WI38 (cell line): ENCODE measurements around the gene MVB12B.

ENCODE experiments used
- H3K4me3 ChIP-seq: 2 replicates; pipeline ENCODE4 v1.5.1; 2011; ENCODE audit warnings: low read depth, mild to moderate bottlenecking, control low read depth, low read length
- CTCF ChIP-seq: IDR thresholded peaks from 2 replicates; pipeline ENCODE4 v1.5.1; 2012; ENCODE audit warnings: low read depth, mild to moderate bottlenecking, control low read depth, low read length

The MVB12B gene

GRCh38 chr9:126403397-126403796, 76.8 kb downstream of the MVB12B start:
- H3K4me3 ChIP-seq = no peak overlapping the region
- no peak for TF ChIP-seq CTCF

DNA sequence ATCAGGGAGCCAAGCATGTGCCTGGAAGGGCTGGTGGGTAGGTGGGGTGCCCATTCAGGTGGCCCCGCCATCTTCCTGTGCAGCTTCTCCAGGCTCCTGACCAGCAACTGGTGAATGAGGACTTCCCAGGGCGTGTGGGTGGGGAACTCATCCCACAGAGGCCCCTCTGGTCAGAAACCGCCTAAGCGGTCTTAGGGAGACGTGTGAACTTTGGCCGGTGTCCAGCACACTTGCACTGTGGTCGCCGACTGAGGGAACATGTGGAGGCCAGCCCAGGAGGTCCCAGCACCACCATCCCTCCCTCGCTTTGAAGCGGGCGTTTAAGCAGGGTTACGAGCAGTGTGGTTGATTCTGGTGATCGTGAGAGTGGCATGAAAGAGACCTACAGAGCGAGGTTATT, 77.8 kb downstream of the MVB12B start:
- TF ChIP-seq CTCF = no peak
- no peak overlapping the region for H3K4me3 ChIP-seq

DNA sequence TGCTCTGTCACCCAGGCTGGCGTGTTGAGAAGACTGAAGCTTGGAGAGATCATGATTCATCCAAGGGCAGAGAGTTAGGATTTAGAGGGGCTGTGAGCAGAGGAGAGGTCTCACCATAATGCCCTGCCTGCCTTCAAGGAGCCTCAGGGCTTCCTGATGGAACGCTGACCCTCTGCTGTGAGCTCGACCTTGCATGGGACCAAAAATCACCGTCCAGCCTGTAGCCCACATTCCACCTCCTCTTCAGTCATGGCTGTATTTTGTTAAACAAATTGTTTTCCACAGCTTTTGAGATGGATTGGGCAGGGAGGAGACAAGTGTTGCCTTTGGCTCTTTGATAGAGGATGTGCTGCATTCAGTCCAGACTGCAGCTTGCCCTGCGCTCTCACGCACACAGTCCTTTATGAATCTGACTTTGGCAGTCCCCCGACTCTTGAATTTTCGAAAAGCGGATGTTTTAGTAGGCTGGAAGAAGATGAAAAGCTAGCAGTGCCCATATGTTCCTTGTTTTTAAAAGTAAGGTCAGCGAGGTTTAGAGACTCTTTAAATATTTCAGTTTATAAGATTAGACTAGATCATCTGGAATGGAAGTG, 79.5 kb downstream of the MVB12B start:
- no peak overlapping the region for H3K4me3 ChIP-seq
- no peak for TF ChIP-seq CTCF

DNA sequence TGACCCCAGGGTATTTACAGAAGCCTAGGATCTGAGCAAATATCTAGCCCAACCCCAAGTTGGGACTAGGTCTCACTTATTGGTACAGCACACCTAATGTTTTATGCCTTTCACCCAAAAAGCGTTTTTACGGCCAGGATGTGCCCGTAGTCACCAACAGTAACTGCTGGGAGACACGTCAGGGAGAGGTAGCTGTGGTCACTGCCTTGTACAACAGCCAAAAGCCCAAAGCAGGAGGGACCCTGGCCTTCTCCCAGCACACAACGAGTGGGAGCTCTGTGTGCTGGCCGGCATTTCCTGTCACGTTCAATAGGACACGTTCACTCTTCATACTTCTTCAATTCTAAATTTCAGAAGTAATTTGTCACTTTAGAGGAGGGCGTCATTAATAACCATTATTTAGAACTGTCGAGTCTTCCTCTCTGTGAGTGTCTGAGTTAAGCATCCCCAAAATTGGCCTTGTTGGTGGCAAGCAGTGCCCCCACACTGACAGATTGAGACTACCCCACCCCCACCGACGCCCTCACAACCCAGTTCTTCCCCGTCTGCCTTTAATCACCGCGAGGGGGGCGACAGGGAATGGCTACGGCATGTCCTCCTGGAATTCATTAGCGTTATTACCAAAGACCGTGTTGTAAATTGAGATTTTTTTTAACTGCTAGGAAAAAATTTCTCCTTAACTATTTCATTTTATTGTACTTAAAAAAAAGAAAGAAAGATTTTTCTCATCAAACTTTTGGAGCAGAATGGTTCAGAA, 80.7 kb downstream of the MVB12B start:
- H3K4me3 ChIP-seq = no peak overlapping the region
- TF ChIP-seq CTCF = no peak

DNA sequence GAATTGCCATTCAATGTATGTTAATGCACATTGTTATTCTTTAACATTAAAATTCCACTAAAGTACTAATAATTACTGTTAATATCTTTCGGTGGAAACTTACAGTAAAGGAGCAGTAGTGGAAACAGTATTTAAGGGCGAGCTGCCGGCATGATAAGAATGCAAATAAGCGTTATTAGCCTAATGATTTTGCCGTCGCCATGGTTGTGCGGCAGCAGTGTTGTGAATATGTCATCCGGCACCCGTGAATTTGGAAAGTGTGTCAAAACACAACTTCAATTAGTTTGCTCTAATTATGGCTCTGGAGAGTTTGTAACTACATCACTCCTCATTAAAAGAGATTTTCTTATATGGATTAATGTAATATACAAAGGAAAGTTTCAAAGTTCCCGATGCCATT, 81.4 kb downstream of the MVB12B start:
- H3K4me3 ChIP-seq = no peak overlapping the region
- TF ChIP-seq CTCF = no peak

GRCh38 chr9:126410229-126410628, 83.6 kb downstream of the MVB12B start:
- no peak overlapping the region for H3K4me3 ChIP-seq
- no peak for TF ChIP-seq CTCF

GRCh38 chr9:126411225-126411947, 84.8 kb downstream of the MVB12B start:
- H3K4me3 ChIP-seq = no peak overlapping the region
- no peak for TF ChIP-seq CTCF
